DMS53 treated with DMSO at 0.1 percent for 48 hours (cell line): Measurements from ENCODE around the gene CLMP.
A peak's percentile ranks its signal among the peaks of the same experiment; 100 is the strongest.
"Not testable (repeated sequence)": the region's sequence is repeated elsewhere in the genome, so short reads cannot be mapped to it uniquely, and the experiment has no call there.

ENCODE experiments used
- DNase-seq: peaks from one replicate; lab custom pipeline; 2025; ENCODE audit not compliant: unreplicated experiment; lab: John Stamatoyannopoulos, UW

The CLMP gene

DNA sequence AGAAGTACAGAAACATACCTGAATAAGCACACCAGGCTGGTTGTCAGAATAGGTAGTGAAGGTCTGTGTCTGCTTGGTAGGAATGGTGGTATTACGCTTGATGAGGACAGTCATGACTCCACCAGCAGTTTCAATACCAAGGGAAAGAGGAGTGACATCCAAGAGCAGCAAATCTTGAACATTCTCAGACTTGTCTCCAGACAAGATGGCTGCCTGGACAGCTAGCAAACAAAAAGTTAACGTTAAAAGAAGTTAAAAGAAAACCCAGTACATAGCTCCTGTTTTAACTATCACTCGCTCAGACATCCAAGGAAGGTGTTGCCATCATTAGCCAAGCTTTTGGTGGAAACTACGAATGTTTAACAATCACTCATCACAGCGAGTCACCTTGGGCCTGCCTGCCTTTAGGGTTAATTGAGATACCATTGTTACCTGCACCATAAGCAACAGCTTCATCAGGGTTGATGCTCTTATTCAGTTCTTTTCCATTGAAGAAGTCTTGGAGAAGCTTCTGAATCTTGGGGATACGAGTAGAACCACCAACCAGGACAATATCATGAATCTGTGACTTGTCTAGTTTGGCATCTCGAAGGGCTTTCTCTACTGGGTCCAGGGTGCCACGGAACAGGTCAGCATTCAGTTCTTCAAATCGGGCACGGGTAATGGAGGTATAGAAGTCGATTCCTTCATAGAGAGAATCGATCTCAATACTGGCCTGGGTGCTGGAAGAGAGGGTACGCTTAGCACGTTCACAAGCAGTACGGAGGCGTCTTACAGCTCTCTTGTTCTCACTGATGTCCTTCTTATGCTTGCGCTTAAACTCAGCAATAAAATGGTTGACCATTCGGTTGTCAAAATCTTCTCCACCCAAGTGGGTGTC lies 135.8 kb downstream of the CLMP start:
- not testable (repeated sequence) for DNase-seq

- no peak for DNase-seq
Measured at GRCh38 chr11:123057661-123058305, 137.3 kb downstream of the CLMP start.

DNA sequence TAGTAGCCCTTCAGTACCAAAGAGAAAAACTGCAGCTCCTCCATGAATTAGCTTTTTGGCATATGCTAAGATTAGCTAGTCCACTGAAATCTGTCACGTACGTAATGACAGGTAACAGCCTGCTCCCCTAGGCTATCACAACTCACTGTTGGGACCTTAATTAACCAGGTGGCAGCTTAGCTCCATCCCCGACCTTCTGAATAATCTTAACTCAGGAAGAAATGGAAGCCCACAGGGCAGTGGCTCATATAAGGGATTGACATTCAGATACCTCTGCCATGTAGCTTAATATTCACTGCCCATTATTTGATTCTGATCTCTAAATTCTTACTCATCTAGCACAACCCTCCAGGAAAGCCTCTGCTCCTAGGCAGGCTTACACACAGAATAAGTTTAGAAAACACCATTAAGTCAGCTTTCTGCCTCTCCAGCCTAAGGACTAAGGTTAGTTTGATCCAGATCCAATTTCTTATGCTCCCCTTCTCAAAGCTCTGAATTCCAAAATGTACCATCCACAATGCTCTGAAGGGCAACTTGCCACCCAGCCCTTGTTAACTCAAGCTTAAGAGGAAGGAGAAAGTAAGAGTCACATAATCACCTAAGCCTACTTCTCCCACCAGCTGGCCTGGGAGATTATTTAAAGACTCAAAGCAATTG lies 138.1 kb downstream of the CLMP start:
- no peak for DNase-seq

DNA sequence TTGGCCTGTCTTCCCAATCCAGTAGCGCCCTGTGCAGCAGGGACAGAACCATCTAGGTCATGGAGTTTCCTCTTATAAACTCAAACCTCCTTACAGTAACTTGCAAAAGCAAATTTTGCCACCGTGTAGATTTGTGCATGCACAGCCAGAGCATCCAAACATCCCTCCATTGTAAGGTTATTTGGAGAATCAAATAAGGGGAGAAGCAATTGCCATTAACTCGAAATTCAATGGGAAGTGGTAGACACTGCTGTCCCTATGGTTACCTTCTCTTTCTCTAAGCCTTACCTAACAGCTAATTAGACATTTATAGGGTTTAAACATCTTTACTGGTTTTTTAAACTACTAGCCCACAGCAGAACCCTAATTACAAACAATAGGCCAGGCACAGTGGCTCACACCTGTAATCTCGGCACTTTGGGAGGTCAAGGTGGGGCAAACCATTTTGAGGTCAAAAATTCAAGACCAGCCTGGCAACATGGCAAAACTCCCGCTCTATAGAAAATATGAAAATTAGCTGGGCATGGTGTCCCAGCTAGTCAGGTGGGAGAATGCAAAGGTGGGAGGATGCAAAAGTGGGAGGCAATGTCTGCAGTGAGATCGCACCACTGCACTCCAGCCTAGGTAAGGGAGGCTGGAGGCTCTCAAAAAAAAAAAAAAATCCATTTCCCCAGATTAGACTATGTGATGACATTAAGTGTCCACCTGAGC lies 139.7 kb downstream of the CLMP start:
- DNase-seq = no peak

GRCh38 chr11:123054301-123055065 lies 140.6 kb downstream of the CLMP start:
- DNase-seq = peak; percentile 90

- DNase-seq = no peak
Measured at GRCh38 chr11:123052901-123053721, 141.9 kb downstream of the CLMP start.

DNA sequence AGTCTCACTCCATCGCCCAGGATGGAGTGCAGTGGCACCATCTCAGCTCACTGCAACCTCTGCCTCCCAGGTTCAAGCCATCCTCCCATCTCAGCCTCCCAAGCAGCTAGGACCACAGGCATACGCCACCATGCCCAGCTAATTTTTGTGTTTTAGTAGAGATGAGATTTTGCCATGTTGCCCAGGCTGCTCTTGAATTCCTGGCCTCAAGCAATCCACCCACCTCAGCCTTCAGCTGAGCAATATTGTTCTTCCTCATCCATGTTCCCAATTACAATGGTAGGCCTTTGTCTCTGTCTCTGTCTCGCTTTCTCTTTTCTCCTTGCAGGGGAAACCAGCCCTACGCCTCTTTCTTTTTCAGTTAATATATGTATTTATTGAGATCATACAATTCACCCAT lies 143.4 kb downstream of the CLMP start:
- DNase-seq = no peak

DNA sequence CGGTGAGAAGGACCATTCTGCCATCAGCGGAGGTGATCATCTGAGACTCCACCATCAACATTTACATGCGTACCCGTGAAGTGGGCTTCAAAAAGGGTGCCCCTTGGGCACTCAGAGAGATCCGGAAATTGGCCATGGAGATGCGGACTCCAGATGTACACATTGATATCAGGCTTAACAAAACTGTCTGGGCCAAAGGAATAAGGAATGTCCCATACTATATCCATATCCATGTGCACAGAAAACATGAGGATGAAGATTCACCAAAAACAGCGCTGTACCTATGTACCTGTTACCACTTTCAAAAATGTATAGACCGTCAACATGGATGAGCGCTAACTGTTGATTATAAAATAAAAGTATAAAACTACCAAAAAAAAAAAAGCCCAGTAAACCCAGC lies 143.9 kb downstream of the CLMP start:
- no peak for DNase-seq

DNA sequence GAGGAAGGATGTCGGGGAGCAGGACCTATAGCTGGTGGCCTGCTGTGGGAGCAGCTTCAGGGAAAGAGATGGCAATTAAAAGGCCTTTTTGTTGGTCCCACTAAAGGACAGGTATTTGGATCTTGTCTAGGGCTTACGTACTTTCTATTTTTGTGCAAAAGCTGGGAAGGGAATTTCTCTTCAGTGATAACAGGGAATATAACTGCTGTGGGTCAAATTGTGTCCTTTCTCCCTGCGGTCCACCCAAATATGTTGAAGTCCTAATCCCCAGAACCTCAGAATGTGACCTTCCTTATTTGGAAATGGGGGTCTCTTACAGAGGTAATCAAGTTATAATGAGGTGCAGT lies 147.1 kb downstream of the CLMP start:
- no peak for DNase-seq

DNA sequence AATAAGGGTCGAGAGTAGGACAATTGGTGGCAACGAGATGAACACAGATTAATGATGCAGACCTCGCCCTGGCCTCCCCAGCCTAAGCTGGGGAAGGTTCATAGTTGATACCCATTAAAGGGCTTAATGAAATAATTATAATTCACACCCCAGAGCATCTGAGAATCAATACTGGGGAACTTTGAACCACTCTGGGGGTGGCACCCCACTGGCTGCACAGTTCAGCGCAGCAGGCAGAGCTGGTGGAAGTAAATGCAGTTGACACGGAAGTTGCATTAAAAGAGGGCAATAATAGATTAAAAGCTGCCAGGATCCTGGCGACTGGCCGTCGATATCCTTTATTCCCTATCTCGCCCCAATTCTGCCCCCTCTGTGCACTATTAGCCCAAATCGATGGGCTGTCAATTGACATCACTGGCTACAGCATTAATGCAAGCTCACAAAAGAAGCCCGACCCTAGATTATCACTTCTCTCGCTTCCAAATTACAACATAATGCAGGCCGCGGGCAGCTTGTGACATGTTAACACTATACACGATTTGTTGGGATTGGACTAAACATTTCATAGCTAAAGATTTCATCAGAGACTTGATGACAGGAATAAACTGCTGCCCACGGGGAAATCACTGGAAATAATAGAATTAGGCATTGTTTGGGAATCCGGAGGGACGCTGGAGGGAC lies 147.6 kb downstream of the CLMP start:
- DNase-seq = no peak

DNA sequence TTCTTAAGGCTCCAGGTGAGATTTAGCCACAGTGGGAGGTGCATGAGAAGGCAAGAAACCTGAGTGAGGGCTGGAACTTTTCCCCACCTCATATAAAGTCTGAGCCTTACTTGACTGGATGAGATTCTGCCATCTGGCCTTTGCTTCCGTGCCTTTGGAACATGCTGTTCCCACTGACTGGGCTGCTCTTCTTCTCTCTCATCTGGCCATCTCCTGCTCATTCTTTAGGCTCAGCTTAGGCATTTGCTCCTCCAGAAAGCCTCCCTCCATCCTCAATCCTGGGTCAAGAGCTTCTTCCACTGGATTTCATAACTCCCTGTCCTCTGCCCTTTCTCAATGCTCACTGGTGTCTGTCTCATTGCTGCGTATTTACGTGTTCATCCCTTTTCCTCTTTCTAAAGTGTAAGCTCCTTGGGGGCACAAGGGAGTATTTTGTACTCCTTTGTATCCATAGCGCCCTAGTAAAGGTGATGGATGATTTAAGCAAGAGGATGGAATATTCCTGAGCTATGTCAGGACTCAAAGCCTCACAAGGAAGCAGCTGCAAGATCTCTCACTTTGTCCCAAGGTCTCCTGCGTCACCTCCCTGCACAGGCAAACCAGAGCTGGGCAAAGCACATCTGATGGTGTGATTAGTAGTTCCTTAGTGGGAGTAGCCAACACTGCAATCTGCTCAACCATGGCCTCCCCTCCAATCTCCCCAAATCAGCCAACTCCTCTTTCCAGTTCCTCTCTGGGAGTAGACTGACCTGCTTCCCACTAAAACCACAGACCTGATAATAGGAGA lies 148.4 kb downstream of the CLMP start:
- no peak for DNase-seq

DNA sequence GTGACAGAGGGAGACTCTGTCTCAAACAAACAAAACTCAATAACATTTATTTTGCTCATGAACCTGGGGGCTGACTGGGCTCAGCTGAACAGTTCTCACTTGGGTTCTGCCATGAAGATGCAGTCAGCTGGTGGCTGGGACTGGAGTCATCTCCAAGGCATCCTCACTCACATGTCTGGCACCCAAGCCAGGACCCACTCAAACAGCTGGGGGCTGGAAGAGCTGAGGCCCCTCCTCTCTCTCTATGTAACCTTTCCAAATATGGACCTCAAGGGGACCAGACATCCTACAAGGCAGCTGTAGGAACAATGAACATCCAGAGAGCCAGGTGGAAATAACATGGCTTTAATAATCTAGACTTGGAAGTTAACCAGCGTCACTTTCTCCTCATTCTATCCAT lies 149.9 kb downstream of the CLMP start:
- no peak for DNase-seq

- no peak for DNase-seq
Measured at GRCh38 chr11:123041185-123041584, 153.9 kb downstream of the CLMP start.

GRCh38 chr11:123040111-123040432 lies 155.0 kb downstream of the CLMP start:
- no peak for DNase-seq

GRCh38 chr11:123035831-123036230 lies 159.2 kb downstream of the CLMP start:
- no peak for DNase-seq

DNA sequence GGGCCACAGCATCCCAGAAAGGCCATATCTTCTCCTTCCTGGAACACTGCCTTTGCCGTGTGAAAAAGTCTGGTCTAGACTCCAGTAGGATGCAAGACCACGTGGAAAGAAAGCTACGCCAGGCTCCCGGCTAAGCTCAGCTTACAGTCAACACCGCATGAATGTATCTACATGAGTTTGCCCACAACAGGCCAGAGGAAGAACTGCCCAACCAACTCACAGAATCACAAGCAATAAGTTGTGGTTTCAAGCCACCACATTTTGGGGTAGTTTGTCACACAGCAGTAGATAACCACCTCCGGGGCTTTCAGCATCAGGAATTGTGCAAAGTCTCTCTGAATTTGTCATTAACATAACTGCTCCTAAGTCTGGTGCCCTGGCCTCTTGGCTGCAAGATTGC lies 160.5 kb downstream of the CLMP start:
- no peak for DNase-seq

GRCh38 chr11:123033895-123034294 lies 161.2 kb downstream of the CLMP start:
- DNase-seq = no peak

- DNase-seq = no peak
Measured at GRCh38 chr11:123030517-123030916, 164.5 kb downstream of the CLMP start.

- peak; percentile 48 for DNase-seq
Measured at GRCh38 chr11:123020968-123021367, 174.1 kb downstream of the CLMP start.
